ENCODE data around the gene PRODH. TPM values are rescaled to one million over a fixed set of nuclear protein-coding genes. Genes with fewer than 3 reads are reported as not detected.
"Not testable (repeated sequence)": the region's sequence is repeated elsewhere in the genome, so short reads cannot be mapped to it uniquely, and the experiment has no call there.

The PRODH gene
- total RNA-seq, 1 donor from 2014 or later = 5.9 TPM

DNA sequence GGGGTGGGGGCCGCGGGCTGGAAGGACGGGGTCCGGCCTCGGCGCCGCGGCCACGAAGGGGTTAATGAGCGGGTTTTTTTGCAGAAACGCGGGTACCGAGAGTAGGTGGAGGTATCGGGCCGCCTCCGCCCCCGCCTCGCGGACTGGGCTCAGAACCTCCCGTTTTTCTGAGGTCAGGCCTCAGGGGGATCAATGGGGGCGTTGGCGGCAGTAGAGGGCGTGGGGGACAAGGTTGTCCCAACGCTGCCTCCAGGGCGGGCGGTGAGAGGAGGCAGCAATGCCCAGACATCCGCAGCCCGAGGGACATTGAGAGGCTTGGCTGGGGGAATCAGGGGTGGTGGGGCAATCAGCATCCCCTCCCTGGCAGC is 34.8 kb upstream of the PRODH start:
- peaks cover 3% of the 10 kb centered on the region for H3K4me1 Mint-ChIP-seq (ENCODE audit: low read depth)
- peaks cover 9% of the 10 kb centered on the region for H3K27me3 Mint-ChIP-seq (ENCODE audit: low read depth)
- TF ChIP-seq, protein P1, sequence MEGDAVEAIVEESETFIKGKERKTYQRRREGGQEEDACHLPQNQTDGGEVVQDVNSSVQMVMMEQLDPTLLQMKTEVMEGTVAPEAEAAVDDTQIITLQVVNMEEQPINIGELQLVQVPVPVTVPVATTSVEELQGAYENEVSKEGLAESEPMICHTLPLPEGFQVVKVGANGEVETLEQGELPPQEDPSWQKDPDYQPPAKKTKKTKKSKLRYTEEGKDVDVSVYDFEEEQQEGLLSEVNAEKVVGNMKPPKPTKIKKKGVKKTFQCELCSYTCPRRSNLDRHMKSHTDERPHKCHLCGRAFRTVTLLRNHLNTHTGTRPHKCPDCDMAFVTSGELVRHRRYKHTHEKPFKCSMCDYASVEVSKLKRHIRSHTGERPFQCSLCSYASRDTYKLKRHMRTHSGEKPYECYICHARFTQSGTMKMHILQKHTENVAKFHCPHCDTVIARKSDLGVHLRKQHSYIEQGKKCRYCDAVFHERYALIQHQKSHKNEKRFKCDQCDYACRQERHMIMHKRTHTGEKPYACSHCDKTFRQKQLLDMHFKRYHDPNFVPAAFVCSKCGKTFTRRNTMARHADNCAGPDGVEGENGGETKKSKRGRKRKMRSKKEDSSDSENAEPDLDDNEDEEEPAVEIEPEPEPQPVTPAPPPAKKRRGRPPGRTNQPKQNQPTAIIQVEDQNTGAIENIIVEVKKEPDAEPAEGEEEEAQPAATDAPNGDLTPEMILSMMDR (IDR thresholded peaks at IDR 0.05) = no peak
- H3K36me3 Mint-ChIP-seq (ENCODE audit: low read depth) = no peaks in the 10 kb centered on the region
- no peak for DNase-seq (ENCODE audit: low spot score)
- H3K27ac Mint-ChIP-seq (ENCODE audit: unreplicated experiment) = no peak overlapping the region
- H3K4me3 Mint-ChIP-seq (ENCODE audit: unreplicated experiment) = no peak overlapping the region
- H3K9me3 Mint-ChIP-seq (ENCODE audit: low read depth) = no peaks in the 10 kb centered on the region

DNA sequence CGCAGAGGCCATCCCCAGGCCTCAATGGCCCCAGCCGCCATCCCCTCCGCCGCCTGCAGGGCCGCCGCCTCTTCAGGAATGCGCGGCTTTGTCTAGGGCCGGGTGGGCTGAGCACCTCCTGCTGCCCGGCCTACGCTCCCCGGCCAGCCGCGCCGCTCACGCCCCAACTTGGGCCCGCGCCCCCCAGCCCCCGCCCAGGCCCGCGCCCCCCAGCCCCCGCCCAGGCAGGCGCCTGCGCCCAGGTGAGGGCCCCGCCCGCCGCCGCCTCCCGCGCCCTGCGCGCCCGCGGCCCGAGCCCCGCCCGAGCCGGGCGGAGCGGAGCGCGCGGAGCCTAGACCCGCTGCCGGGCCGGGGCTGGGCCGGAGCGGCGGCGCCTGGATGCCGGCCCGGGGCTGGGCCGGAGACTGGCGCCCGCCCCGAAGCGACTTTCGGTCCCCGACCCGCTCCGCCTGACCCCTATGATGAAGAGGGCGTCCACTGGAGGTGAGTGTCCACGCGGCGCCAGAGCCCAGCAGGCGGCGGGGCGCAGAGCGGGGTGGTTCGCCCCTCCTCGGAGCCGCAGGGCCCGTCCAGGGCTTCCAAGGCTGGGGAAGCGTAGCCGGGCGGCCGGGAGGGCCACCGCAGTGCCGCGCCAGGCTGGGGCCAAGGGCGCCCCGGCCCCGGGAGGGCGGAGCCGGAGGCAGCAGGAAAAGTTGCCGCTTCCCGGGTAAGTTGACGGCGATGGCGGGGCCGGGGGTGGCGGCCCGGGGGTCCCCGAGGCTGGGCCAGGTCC is 34.3 kb upstream of the PRODH start:
- TF ChIP-seq, protein P1 (IDR thresholded peaks at IDR 0.05) = peak; percentile 33
- peaks cover 9% of the 10 kb centered on the region for H3K27me3 Mint-ChIP-seq (ENCODE audit: low read depth)
- H3K4me3 Mint-ChIP-seq (ENCODE audit: unreplicated experiment) = no peak overlapping the region
- no peaks in the 10 kb centered on the region for H3K9me3 Mint-ChIP-seq (ENCODE audit: low read depth)
- H3K27ac Mint-ChIP-seq (ENCODE audit: unreplicated experiment) = no peak overlapping the region
- peak; percentile 61 for DNase-seq (ENCODE audit: low spot score)
- no peaks in the 10 kb centered on the region for H3K36me3 Mint-ChIP-seq (ENCODE audit: low read depth)
- H3K4me1 Mint-ChIP-seq (ENCODE audit: low read depth) = peaks cover 3% of the 10 kb centered on the region

DNA sequence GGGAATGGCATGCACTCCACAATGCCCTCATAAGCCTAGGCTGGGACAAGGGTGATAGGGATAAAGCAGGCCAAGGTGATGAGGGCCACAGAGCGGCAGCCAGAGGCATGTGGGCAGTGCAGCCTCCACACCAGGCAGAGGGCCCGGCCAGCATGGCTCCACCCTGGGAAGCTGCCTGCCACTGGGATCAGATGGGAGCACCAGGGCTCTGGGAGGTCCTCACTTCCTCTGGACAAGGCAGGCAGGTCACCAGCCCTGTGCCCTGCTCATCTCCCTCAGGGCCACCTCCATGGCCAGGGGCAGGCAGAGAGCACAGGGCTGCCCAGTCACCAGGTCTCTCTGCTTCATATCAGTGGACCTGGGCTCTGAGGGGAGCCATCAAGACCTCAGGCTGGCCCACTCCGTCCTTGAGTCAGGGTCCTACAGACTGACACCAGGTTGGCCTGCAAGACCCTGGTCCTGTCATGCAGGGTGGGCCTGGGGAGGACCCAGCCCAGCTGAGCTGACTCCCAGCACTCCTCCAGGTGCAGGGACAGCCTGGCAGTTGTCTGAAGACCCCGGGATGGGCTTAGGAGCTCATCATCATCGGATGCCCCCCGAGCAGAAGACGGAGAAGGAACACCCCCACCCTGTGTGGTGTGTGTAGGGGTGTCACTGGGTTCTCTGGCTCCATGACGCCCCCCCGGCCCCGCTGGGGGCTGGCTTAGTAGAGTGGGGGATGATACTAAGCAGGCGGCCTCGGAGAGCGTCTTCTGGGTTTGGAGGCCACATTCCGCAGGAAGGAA is 33.3 kb upstream of the PRODH start:
- H3K27ac Mint-ChIP-seq (ENCODE audit: unreplicated experiment); H3K4me1 Mint-ChIP-seq (ENCODE audit: low read depth); H3K27me3 Mint-ChIP-seq (ENCODE audit: low read depth); H3K36me3 Mint-ChIP-seq (ENCODE audit: low read depth); H3K9me3 Mint-ChIP-seq (ENCODE audit: low read depth): not testable (repeated sequence)
- H3K4me3 Mint-ChIP-seq (ENCODE audit: unreplicated experiment) = peak overlapping the region; percentile 58
- DNase-seq (ENCODE audit: low spot score) = peak; percentile 69

DNA sequence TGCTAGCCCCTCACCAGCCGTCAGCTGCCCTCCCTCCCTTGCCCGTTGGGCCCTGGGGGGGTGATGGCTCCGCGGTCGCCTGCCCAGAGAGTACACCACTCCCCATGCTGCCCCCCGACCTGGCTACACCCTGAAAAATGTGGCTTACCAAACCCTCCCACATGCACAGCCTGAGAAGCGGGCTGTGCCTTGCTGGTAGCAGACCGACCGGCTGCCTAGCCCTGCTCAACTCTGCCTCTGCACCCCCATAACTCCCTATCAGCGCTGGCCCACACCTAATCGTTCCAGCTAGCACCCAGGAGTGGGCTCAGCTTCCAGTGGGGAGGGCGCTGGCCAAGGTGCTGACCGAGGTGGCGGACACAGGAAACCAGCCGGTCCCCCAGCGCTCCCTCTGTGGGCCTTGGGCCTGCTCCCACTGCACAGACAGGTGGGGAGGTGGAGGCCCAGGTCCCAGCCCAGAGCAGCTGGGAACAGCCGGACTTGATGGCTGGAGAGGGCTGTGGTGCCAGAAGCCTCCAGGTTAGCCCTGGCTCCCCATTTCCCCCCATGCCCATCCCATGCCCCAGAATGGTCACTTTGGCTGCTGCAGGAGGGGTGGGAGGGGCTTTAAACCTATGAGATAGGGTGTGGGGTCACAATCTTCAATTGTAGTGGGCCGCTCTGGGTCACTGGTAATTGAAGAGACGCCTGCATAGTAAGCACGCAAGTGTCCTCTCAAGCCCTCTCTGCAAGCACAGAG is 32.1 kb upstream of the PRODH start:
- no peak overlapping the region for H3K27ac Mint-ChIP-seq (ENCODE audit: unreplicated experiment)
- H3K36me3 Mint-ChIP-seq (ENCODE audit: low read depth) = no peaks in the 10 kb centered on the region
- no peaks in the 10 kb centered on the region for H3K9me3 Mint-ChIP-seq (ENCODE audit: low read depth)
- peaks cover 6% of the 10 kb centered on the region for H3K27me3 Mint-ChIP-seq (ENCODE audit: low read depth)
- peaks cover 3% of the 10 kb centered on the region for H3K4me1 Mint-ChIP-seq (ENCODE audit: low read depth)
- peak; percentile 94 for DNase-seq (ENCODE audit: low spot score)
- TF ChIP-seq, protein P1 (IDR thresholded peaks at IDR 0.05) = no peak
- H3K4me3 Mint-ChIP-seq (ENCODE audit: unreplicated experiment) = no peak overlapping the region

DNA sequence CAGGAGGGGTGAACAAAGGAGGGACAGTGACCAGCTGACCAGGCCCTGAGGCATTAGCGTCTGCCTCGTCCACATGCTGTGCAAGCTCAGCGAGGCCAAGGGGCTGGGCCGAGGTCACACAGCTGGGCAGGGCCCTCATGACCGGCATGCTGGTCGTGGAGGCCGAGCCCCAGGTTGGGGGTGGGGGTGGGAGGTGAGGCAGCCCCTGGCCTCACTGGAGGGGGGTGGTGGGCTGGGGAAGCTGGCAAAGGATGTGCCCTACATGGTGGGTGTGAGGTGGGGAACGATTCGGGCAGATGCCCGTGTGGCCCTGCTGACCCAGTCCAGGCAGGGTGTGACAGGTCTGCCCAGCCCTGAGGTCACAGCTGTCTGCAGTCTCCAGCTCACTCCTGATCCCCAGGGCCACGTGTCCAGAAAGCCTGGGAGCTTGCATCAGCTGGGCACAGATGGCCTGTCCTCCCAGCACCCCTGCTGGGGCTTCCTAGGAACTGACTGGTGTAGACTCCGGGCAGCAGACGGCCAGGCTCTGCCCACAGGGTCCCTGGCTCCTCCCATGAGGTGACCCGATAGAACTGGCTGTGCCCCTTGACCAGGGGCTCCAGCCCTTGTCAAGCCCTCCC is 31.4 kb upstream of the PRODH start:
- H3K9me3 Mint-ChIP-seq (ENCODE audit: low read depth); H3K27ac Mint-ChIP-seq (ENCODE audit: unreplicated experiment); H3K4me3 Mint-ChIP-seq (ENCODE audit: unreplicated experiment); H3K27me3 Mint-ChIP-seq (ENCODE audit: low read depth); H3K36me3 Mint-ChIP-seq (ENCODE audit: low read depth); H3K4me1 Mint-ChIP-seq (ENCODE audit: low read depth): not testable (repeated sequence)
- TF ChIP-seq, protein P1 (IDR thresholded peaks at IDR 0.05) = peak; percentile 31
- DNase-seq (ENCODE audit: low spot score) = peak; percentile 88
